ENCODE measurements around the gene ANO10.
"Not testable (repeated sequence)": the region's sequence is repeated elsewhere in the genome, so short reads cannot be mapped to it uniquely, and the experiment has no call there.

ANO10 gene

DNA sequence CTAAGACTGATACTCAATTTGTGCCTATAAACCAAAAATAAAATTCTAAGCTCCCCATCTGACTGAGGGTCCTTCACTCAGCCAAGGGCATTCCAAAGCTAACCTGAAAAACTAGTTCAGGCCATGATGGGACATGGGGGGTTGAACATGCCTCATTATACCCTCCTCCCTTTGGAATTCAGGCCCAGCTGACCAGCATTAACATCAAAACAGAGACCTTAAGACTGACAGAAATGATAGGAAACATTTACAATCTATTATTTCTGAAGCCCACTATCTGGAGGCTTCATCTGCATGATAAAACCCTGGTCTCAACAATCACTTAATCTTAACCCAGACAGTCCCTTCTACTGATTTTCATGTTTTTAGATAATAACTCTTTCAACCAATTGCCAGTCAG lies 140.4 kb downstream of the ANO10 start:
- in situ Hi-C loops (cut with HindIII; ENCODE audit: low sequenced_read_pairs) = no loop called here

DNA sequence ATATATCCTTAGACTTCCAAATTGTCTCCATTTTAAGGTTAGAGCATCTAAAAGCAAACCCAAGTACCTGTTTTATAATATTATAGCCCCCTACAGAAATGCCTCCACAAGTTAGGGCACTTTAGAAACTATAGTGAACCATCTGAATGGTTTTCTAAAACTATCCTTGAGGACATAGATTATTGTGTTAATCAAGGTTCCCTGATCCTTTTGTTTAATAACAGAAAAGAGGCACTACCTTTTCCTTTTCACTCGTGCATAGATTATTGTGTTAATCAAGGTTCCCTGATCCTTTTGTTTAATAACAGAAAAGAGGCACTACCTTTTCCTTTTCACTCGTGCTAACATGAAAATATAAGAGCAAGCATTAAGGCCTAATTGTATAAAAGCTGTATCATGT lies 143.0 kb downstream of the ANO10 start:
- in situ Hi-C loops (cut with HindIII; ENCODE audit: low sequenced_read_pairs) = not testable (repeated sequence)

- in situ Hi-C loops (cut with HindIII; ENCODE audit: low sequenced_read_pairs) = no loop called here
Measured at GRCh38 chr3:43478118-43478785, 143.6 kb downstream of the ANO10 start.

GRCh38 chr3:43477600-43477999 lies 144.2 kb downstream of the ANO10 start:
- in situ Hi-C loops (cut with HindIII; ENCODE audit: low sequenced_read_pairs) = no loop called here

- in situ Hi-C loops (cut with HindIII; ENCODE audit: low sequenced_read_pairs) = no loop called here
Measured at GRCh38 chr3:43473737-43474136, 148.1 kb downstream of the ANO10 start.

DNA sequence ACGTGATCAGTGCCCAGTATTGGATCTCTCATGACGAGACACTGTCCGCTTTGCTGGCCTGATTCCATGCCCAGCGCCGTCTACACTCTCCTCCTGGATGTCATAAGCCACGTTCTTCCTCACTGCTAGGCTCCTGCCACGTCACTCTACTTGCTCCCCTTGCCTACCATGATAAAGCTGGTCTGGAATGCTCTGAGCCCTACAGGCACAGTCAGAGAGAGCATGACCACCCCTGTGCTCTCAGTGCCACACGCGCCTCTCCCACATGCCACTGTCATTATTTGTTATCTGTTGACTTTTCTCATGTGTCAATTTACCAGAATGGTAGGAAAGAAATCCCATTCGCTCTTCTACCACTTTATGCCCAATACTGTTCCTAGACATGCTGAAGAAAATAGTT lies 148.6 kb downstream of the ANO10 start:
- in situ Hi-C loops (cut with HindIII; ENCODE audit: low sequenced_read_pairs) = no loop called here

DNA sequence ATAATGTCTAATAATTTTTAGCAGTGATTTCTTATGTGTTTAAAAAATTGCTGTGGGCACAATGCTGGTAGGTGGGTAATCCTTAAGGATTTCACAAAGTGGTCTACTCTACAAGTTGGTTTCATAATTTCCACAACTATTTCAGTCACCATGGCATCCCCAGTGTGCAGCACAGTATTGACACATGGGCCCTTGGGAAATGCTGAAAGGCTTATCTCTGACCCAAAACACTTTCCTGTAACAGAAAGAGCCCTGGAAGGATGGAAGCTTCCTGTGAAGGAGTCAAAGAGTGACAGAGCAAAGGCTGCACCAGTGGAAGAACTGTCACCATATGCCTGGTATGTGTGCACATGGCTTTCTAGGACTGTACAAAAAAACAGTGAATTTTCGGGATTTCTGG lies 153.7 kb downstream of the ANO10 start:
- in situ Hi-C loops (cut with HindIII; ENCODE audit: low sequenced_read_pairs) = no loop called here

DNA sequence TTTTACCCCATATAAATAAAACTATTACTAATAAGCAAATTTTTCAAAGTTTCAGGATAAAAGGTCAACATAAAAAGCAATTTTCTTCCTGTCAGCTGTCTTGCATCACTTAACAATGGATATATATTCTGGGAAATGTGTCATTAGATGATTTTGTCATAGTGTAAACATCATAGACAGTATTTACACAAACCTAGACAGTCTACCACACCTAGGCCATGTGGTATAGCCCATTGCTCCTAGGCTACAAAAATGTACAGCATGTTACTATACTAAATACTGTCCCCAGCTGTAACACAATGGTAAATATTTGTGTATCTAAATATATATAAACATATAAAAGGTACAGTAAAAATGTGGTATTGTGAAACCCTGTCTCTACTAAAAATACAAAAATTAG lies 156.7 kb downstream of the ANO10 start:
- in situ Hi-C loops (cut with HindIII; ENCODE audit: low sequenced_read_pairs) = no loop called here

GRCh38 chr3:43462566-43462965 lies 159.2 kb downstream of the ANO10 start:
- in situ Hi-C loops (cut with HindIII; ENCODE audit: low sequenced_read_pairs) = not testable (repeated sequence)

DNA sequence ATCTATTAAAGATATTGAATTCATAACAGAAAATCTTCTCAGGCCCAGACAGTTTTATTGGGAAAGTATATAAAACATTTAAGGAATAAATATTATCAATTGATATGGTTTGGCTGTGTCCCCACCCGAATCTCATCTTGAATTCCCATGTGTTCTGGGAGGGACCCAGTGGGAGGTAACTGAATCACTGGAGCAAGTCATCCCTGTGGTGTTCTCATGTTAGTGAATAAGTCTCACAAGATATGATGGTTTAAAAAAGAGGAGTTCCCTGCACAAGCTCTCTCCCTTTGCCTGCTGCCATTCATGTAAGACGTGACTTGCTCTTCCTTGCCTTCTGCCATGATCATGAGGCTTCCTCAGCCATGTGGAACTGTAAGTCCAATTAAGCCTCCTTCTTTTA lies 160.5 kb downstream of the ANO10 start:
- in situ Hi-C loops (cut with HindIII; ENCODE audit: low sequenced_read_pairs) = no loop called here

DNA sequence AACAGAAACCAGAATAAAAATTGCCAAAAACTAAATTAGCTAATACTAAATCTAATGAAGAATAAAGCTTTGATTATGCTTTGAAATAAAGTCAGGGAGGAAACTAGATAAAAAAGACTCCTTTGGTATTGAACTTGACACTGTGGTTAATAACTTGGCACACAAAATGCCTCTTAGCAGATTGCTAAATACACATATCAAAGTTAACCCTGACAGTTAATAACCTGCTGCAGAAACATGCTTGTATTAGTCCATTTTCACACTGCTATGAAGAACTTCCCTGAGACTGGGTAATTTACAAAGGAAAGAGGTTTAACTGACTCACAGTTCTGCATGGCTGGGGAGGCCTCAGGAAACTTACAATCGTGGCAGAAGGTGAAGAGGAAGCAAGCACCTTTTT lies 164.8 kb downstream of the ANO10 start:
- in situ Hi-C loops (cut with HindIII; ENCODE audit: low sequenced_read_pairs) = not testable (repeated sequence)

- in situ Hi-C loops (cut with HindIII; ENCODE audit: low sequenced_read_pairs) = no loop called here
Measured at GRCh38 chr3:43455233-43455632, 166.6 kb downstream of the ANO10 start.

DNA sequence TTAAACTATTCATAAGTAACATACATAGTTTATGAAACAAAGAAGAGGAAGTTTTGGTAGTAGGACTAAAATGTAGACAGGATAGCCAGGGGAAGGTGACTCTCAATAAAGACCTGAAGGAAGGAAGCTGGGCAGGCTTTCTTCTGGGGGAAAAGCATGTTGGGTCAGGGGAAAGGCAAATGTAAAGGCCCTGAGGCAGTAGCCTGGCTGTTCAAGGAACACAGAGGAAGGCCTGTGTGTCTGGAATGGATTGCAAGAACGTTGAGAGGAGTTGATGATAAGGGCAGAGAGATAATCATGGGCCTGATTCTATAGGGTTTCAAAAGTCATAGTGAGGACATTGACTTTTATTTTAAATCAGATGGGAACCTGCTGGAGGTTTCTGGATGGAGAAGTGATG lies 167.8 kb downstream of the ANO10 start:
- in situ Hi-C loops (cut with HindIII; ENCODE audit: low sequenced_read_pairs) = no loop called here

DNA sequence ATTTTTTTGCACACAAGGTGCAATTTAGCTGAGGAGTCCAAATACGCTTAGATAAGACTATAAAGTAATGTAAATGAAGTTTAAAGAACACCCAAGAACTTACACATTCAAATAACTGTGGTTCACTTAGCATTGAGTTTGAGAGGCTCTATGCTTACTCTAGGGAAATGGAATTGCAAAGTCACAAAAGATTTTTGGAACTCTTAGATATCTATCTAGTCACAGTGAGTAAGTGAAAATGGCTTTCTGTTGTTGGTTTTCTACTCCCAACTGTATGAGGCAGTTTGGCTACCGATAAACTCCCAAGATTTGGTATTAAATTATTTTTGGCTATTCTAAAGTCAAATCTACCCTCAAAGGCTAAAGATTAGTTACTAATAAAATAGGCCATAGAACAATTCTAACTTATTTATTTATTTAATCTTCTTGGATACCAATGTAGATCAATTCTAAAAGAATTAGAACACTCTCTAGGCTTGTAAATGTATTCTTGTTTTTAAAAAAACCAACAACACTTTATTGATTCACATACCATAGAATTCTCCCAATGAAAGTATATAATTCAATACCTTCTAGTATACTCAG lies 170.0 kb downstream of the ANO10 start:
- in situ Hi-C loops (cut with HindIII; ENCODE audit: low sequenced_read_pairs) = no loop called here

- in situ Hi-C loops (cut with HindIII; ENCODE audit: low sequenced_read_pairs) = no loop called here
Measured at GRCh38 chr3:43448098-43448497, 173.7 kb downstream of the ANO10 start.

GRCh38 chr3:43445820-43446219 lies 176.0 kb downstream of the ANO10 start:
- in situ Hi-C loops (cut with HindIII; ENCODE audit: low sequenced_read_pairs) = no loop called here

GRCh38 chr3:43442872-43443395 lies 178.9 kb downstream of the ANO10 start:
- in situ Hi-C loops (cut with HindIII; ENCODE audit: low sequenced_read_pairs) = no loop called here

- in situ Hi-C loops (cut with HindIII; ENCODE audit: low sequenced_read_pairs) = no loop called here
Measured at GRCh38 chr3:43436507-43437140, 185.2 kb downstream of the ANO10 start.

- in situ Hi-C loops (cut with HindIII; ENCODE audit: low sequenced_read_pairs) = no loop called here
Measured at GRCh38 chr3:43435706-43436105, 186.1 kb downstream of the ANO10 start.

DNA sequence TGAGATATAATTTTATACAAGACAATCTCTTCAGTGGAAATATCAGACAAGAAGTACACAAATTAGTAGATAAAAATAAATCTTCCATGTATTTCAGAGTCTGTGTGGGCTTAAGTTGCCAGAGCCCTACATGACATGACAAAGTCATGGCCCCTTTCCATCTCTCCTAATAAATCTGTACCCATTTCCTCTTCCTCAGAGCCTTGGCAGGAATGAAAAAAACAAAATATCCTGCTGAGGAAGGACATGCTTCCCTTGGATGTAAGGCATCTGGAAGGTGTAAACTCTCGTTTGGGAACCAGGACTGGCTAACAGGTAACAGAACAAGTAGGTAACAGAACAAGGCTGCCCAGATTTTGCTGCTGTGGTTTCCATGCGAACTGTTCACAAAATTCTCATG lies 187.4 kb downstream of the ANO10 start:
- in situ Hi-C loops (cut with HindIII; ENCODE audit: low sequenced_read_pairs) = no loop called here

- in situ Hi-C loops (cut with HindIII; ENCODE audit: low sequenced_read_pairs) = no loop called here
Measured at GRCh38 chr3:43432462-43432861, 189.3 kb downstream of the ANO10 start.

DNA sequence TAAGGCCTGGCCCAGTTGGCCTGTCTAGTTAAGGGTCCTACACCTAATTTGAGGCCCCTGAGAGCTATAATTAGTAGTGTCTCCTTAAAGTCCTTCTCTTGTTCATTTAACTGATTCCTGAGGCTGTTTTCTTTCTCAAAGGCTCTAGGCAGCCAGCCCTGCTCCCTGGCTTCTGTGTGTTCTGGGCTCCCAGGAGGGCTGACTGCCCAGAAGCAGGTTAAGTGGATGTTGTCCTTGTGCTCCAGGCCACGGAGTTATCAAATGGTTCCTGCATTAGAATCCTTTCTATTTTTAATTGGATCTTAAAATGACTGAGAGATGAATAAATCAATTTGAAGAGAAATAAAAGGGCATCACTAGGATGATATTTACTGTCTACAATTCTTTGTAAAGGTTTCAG lies 195.4 kb downstream of the ANO10 start:
- in situ Hi-C loops (cut with HindIII; ENCODE audit: low sequenced_read_pairs) = no loop called here

Data from DLD1 (cell line).